Upper lobe of left lung (tissue), 6 donors: ENCODE results near the gene ADGRF5. TPM values are rescaled to one million over a fixed set of nuclear protein-coding genes. Genes with fewer than 3 reads are reported as not detected.

ENCODE experiments used
- ATAC-seq, 2 donors: fragments of 200-7000 bp; cut with Tn5 transposase; one replicate each; pipeline ENCODE4 v1.9.1; 2022; ENCODE audit warnings: mild to moderate bottlenecking in 2 of 2, moderate library complexity in 2 of 2; ENCODE audit not compliant: low FRiP score in 2 of 2
- DNase-seq, 2 donors: peaks; one replicate each; pipeline ENCODE4 v3.0.0-alpha.2; 2019 to 2020
- H3K27ac ChIP-seq, 4 donors: fragments of 200-600 bp; sonication (generic); one replicate each; pipeline ENCODE4 v1.5.1; 2016 to 2019
- H3K27me3 ChIP-seq, 4 donors: fragments of 200-600 bp; sonication (generic); one replicate each; pipeline ENCODE4 v1.5.1; 2017 to 2019
- H3K36me3 ChIP-seq, 4 donors: fragments of 200-600 bp; sonication (generic); one replicate each; pipeline ENCODE4 v1.5.1; 2016 to 2019
- H3K4me1 ChIP-seq, 4 donors: fragments of 200-600 bp; sonication (generic); one replicate each; pipeline ENCODE4 v1.5.1; 2018 to 2019
- H3K4me3 ChIP-seq, 4 donors: fragments of 200-600 bp; sonication (generic); one replicate each; pipeline ENCODE4 v1.5.1; 2017 to 2019; ENCODE audit warnings: mild to moderate bottlenecking in 2 of 4, moderate library complexity in 1 of 4
- H3K9me3 ChIP-seq, 4 donors: fragments of 200-600 bp; sonication (generic); one replicate each; pipeline ENCODE4 v1.5.1; 2018 to 2019
- EP300 ChIP-seq, 4 donors: sonication (generic); formaldehyde crosslinking; IDR thresholded peaks; one replicate each; pipeline ENCODE4 v1.5.1; 2017; ENCODE audit warnings: antibody characterized with exemption in 4 of 4, control low read depth in 2 of 4
- POLR2A ChIP-seq, 4 donors: fragments of 450-650 bp; IDR thresholded peaks; one replicate each; pipeline ENCODE4 v1.5.1; 2016 to 2017; ENCODE audit warnings: antibody characterized with exemption in 4 of 4, mild to moderate bottlenecking in 2 of 4
- POLR2AphosphoS5 ChIP-seq, 2 donors: sonication (generic); formaldehyde crosslinking; IDR thresholded peaks; one replicate each; pipeline ENCODE4 v1.5.1; 2017; ENCODE audit warnings: antibody characterized with exemption in 2 of 2
- WGBS, 2 donors: methylation state at CpG; one replicate each; pipeline ENCODE4 v1.1.5; 2017 to 2018; 5-methylcytosine and 5-hydroxymethylcytosine counted together
- total RNA-seq, 6 donors: library from RNA; depleted of rRNA in 4 of 6; stranded (reverse); fragments of >200 nt in 4 of 6; gene quantifications; one replicate each; pipeline versions ENCODE4 v1.1.0 to v1.2.1, GENCODE V29; 2016 to 2021
- TF ChIP-seq, protein P1 (sequence below), 6 experiments: fragments of 450-650 bp in 4 of 6; fragments of 200-600 bp in 2 of 6; sonication (generic) in 2 of 6; IDR thresholded peaks; one replicate each; pipeline ENCODE4 v1.5.1; 2016 to 2019; ENCODE audit warnings: antibody characterized with exemption in 6 of 6
- donor health status: DM: no; HTN: no; CAD: no; lungs with moderate emphysema.
- donor health status: DM: no; HTN: yes; CAD: no; lungs with severe emphysema.

Gene ADGRF5
- total RNA-seq, 6 donors from 2014 or later: 107 to 352 (median 215) TPM

DNA sequence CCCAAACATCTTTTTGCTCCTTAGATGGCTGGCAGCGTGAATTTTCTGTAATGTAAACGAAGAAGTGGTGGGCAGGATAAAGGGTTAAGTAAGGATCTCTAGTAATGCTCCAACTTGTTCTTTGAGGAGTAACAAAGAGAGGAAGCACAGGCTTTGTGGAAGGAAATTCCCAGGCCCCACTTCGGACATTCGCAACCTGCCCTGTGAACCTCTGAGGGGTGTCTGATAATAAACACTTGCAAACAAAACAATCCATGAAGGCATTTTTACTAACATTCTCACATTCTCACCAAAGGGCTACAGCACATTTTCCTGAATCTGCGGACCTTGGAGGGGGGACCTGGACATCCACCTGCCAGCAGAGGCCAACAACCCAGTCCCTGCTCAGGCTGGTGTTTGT is 25.8 kb upstream of the ADGRF5 start:
- H3K36me3 ChIP-seq: no peaks in the 10 kb centered on the region

DNA sequence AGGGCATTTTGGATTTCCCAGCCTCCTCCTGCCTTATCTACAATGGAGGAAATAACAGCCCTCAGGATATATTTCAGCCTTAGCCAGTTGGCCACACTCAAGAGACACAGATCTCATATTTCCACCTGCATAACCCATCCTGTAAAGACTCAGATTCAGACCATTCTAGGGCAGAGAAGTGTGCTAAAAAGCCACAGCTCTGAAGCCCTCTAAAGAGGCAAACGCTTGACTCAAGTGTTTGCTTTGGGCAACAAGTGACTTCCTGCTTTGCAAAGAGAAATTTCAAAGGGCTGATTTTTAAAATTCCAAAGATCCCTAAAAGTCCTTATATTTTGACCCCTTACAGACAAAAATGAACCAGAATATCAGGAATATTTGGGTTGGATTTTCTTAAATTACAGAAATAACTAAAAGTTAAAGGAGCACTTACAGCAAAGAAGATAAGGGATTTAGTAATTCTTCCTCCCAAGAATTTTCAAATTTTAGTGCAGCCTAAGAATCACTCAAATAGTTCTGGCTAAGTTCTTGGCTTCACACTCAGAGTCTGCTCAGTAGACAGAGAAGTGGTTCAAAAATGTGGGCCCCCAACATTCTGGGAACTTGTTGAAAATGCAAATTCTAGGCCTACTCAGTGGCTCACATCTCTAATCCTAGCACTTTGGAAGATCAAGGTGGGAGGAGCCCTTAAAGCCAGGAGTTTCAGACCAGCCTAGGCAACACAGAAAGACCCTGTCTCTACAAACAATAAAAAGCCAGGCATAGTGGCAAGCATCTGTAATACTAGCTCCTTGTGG is 18.9 kb upstream of the ADGRF5 start:
- TF ChIP-seq EP300 (IDR thresholded peaks at IDR 0.05) (peak in 1 of 4 donors; percentile 14), POLR2AphosphoS5 (IDR thresholded peaks at IDR 0.05) (no peak)
- WGBS, 2 donors: 12 to 30% methylated on average over 1 of the region's 1 CpG
- Histone ChIP-seq H3K27ac (peak overlapping the region; percentile 56 to 74 (median 66)), H3K9me3 (no peaks in the 10 kb centered on the region), H3K4me1 (peaks cover 47 to 64% (median 54%) of the 10 kb centered on the region in 4 donors), H3K36me3 (no peaks in the 10 kb centered on the region), H3K27me3 (no peaks in the 10 kb centered on the region), H3K4me3 (no peak overlapping the region)
- ATAC-seq (peak; percentile 50 to 79), DNase-seq (peak in 1 of 2 donors; percentile 72)

More for the DNA sequence above, 25.8 kb upstream of the ADGRF5 start:
- peaks cover 43 to 66% (median 53%) of the 10 kb centered on the region in 4 donors for H3K4me1 ChIP-seq
- no peaks in the 10 kb centered on the region for H3K27me3 ChIP-seq
- no peak for DNase-seq
- no peaks in the 10 kb centered on the region for H3K9me3 ChIP-seq
- WGBS, 2 donors: 46 to 67% methylated on average over 4 to 5 of the region's 5 CpGs
- no peak for ATAC-seq
- peak overlapping the region; percentile 78 to 88 (median 84) for H3K27ac ChIP-seq
- TF ChIP-seq POLR2A (IDR thresholded peaks at IDR 0.05) (no peak), POLR2AphosphoS5 (IDR thresholded peaks at IDR 0.05) (no peak), EP300 (IDR thresholded peaks at IDR 0.05) (no peak)
- peak overlapping the region in 1 of 4 donors; percentile 13 for H3K4me3 ChIP-seq

DNA sequence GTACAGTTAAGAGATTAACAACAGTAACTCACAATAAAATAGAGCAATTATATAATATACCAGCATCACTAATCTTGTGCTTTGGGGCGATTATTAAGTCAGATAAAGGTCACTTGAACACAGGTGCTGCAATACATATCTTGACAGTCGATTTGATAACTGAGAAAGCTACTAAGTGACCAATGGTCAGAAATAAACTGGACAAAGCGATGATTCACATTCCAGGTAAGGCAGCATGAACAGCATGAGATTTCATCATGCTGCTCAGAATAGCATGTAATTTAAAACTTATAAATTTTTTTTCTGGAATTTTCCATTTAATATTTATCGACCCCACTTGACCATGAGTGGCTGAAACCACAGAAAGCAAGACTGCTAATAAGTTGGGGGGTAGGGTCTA is 15.9 kb upstream of the ADGRF5 start:
- no peak for TF ChIP-seq EP300 (IDR thresholded peaks at IDR 0.05)
- TF ChIP-seq, protein P1, sequence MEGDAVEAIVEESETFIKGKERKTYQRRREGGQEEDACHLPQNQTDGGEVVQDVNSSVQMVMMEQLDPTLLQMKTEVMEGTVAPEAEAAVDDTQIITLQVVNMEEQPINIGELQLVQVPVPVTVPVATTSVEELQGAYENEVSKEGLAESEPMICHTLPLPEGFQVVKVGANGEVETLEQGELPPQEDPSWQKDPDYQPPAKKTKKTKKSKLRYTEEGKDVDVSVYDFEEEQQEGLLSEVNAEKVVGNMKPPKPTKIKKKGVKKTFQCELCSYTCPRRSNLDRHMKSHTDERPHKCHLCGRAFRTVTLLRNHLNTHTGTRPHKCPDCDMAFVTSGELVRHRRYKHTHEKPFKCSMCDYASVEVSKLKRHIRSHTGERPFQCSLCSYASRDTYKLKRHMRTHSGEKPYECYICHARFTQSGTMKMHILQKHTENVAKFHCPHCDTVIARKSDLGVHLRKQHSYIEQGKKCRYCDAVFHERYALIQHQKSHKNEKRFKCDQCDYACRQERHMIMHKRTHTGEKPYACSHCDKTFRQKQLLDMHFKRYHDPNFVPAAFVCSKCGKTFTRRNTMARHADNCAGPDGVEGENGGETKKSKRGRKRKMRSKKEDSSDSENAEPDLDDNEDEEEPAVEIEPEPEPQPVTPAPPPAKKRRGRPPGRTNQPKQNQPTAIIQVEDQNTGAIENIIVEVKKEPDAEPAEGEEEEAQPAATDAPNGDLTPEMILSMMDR (IDR thresholded peaks at IDR 0.05): no peak
- TF ChIP-seq POLR2AphosphoS5 (IDR thresholded peaks at IDR 0.05): no peak
- no peak for TF ChIP-seq POLR2A (IDR thresholded peaks at IDR 0.05)
- Histone ChIP-seq H3K36me3 (no peaks in the 10 kb centered on the region), H3K4me1 (peaks cover 54 to 81% (median 68%) of the 10 kb centered on the region in 4 donors), H3K27ac (peak overlapping the region in 2 of 4 donors; percentile 4 to 69), H3K9me3 (no peaks in the 10 kb centered on the region), H3K4me3 (no peak overlapping the region), H3K27me3 (no peaks in the 10 kb centered on the region)
- ATAC-seq (no peak), DNase-seq (no peak)
- 70 to 79% methylated on average over 4 of the region's 4 CpGs for WGBS, 2 donors

DNA sequence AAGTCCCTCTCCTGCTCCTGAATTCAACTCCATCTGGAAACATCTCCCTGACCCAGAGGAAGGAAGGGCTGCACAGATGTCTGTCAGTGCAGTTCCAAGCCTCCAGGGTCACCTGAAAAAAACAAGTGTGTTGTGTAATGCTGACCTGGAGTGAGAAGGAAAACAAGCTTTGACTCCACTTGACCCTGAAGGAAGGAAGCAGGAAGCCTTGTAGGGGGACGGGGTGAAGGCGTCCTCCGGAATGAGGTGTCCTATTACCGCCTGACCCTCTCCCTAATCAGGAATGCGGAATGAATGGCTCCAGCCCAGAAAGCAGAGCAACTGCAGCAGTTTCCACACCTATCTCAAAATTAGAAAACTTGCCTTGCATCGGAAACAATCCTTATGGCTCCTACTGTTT is 13.9 kb upstream of the ADGRF5 start:
- Histone ChIP-seq H3K27me3 (no peaks in the 10 kb centered on the region), H3K4me1 (peaks cover 46 to 66% (median 60%) of the 10 kb centered on the region in 4 donors), H3K9me3 (no peaks in the 10 kb centered on the region), H3K36me3 (no peaks in the 10 kb centered on the region), H3K27ac (peak overlapping the region; percentile 35 to 79 (median 64)), H3K4me3 (no peak overlapping the region)
- ATAC-seq (peak; percentile 65 to 89), DNase-seq (peak in 1 of 2 donors; percentile 63)
- TF ChIP-seq EP300 (IDR thresholded peaks at IDR 0.05) (peak in 1 of 4 donors; percentile 90), POLR2AphosphoS5 (IDR thresholded peaks at IDR 0.05) (peak; percentile 58 to 79), POLR2A (IDR thresholded peaks at IDR 0.05) (no peak)
- TF ChIP-seq, protein P1 (IDR thresholded peaks at IDR 0.05): peak in 1 of 6 experiments; percentile 5
- 39 to 63% methylated on average over 6 of the region's 6 CpGs for WGBS, 2 donors

DNA sequence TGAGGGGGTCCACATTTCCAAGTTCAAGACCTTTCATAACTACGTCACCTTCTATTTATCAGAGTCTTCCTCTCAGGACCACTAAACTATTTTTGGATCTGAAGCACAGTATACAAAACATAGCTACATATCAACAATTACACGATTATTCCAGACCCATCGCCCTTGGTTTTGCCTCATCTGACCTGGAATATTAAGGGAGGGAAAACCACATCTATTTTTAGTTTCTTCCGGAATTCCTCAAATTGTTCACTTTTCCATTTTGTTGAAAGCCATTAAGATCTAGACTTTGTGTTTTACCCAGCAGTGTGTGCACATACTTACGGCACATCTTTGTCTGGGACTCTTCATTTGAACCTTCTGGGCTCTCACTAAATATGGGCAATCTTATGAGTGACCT is 12.0 kb upstream of the ADGRF5 start:
- Histone ChIP-seq H3K27ac (peak overlapping the region; percentile 63 to 80 (median 72)), H3K4me1 (peaks cover 38 to 53% (median 46%) of the 10 kb centered on the region in 4 donors), H3K36me3 (no peaks in the 10 kb centered on the region), H3K27me3 (no peaks in the 10 kb centered on the region), H3K9me3 (no peaks in the 10 kb centered on the region), H3K4me3 (no peak overlapping the region)
- ATAC-seq: no peak
- 55 to 67% methylated on average over 5 of the region's 5 CpGs for WGBS, 2 donors
- TF ChIP-seq POLR2A (IDR thresholded peaks at IDR 0.05) (no peak), EP300 (IDR thresholded peaks at IDR 0.05) (no peak), POLR2AphosphoS5 (IDR thresholded peaks at IDR 0.05) (no peak)
- TF ChIP-seq, protein P1 (IDR thresholded peaks at IDR 0.05): no peak
- no peak for DNase-seq
